BE2C (cell line): ENCODE measurements around the gene TGFBR2.

Source experiments
- DNase-seq: peaks from one replicate; pipeline ENCODE4 v3.0.0-alpha.2; 2020
- H3K27me3 ChIP-seq: fragments of 250-450 bp; sonication (Bioruptor Pico); 2 replicates; pipeline ENCODE4 v1.5.1; 2020; ENCODE audit warnings: mild to moderate bottlenecking
- H3K36me3 ChIP-seq: fragments of 250-450 bp; sonication (Bioruptor Pico); 2 replicates; pipeline ENCODE4 v1.5.1; 2020; ENCODE audit warnings: mild to moderate bottlenecking
- H3K4me1 ChIP-seq: fragments of 250-450 bp; sonication (Bioruptor Pico); 2 replicates; pipeline ENCODE4 v1.5.1; 2020
- H3K4me3 ChIP-seq: 2 replicates; pipeline ENCODE4 v1.5.1; 2011; ENCODE audit warnings: low read depth, low read length
- H3K9me3 ChIP-seq: fragments of 250-450 bp; sonication (Bioruptor Pico); 2 replicates; pipeline ENCODE4 v1.5.1; 2020
- TF ChIP-seq, protein P1 (sequence below): IDR thresholded peaks from 2 replicates; pipeline ENCODE4 v1.5.1; 2012; ENCODE audit warnings: mild to moderate bottlenecking, low read depth, low read length

TGFBR2 gene

DNA sequence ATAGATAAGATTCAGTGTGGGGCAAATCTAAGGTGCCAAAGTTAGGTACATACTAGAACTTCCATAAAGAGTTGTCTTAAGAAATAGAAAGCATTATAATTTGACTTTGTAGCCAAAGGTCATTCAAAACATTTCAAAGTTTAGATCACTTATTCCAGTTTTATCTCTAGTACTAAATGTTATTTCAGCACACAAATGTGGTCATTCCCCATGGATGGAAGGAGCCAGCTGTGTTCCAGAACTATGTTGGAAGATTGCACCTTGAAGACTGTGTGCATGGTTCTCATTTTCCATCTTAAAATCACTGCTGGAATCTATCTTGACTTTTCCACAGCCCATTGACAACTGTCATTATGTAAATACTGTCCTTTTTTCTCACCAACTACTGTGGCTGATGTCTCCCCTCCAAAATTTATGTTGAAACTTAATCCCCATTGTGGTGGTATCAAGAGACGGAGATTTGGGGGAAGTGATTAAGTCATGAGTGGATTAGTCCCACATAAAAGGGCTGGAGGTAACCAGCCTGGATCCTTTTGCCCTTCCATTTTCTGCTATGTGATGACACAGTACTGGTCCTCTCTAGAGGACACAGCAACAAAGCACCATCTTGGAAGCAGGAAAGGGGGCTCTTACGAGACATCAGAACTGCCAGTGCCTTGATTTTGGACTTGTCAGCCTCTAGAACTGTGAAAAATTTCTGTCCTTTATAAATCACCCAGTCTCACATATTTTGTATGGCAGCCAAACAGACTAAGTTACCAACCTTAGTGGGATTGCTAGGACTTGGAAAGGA, 24.0 kb downstream of the TGFBR2 start:
- Histone ChIP-seq H3K4me3 (no peak overlapping the region), H3K27me3 (no peaks in the 10 kb centered on the region), H3K36me3 (no peaks in the 10 kb centered on the region), H3K9me3 (no peaks in the 10 kb centered on the region), H3K4me1 (no peaks in the 10 kb centered on the region)
- no peak for DNase-seq
- TF ChIP-seq, protein P1, sequence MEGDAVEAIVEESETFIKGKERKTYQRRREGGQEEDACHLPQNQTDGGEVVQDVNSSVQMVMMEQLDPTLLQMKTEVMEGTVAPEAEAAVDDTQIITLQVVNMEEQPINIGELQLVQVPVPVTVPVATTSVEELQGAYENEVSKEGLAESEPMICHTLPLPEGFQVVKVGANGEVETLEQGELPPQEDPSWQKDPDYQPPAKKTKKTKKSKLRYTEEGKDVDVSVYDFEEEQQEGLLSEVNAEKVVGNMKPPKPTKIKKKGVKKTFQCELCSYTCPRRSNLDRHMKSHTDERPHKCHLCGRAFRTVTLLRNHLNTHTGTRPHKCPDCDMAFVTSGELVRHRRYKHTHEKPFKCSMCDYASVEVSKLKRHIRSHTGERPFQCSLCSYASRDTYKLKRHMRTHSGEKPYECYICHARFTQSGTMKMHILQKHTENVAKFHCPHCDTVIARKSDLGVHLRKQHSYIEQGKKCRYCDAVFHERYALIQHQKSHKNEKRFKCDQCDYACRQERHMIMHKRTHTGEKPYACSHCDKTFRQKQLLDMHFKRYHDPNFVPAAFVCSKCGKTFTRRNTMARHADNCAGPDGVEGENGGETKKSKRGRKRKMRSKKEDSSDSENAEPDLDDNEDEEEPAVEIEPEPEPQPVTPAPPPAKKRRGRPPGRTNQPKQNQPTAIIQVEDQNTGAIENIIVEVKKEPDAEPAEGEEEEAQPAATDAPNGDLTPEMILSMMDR, result no peak

DNA sequence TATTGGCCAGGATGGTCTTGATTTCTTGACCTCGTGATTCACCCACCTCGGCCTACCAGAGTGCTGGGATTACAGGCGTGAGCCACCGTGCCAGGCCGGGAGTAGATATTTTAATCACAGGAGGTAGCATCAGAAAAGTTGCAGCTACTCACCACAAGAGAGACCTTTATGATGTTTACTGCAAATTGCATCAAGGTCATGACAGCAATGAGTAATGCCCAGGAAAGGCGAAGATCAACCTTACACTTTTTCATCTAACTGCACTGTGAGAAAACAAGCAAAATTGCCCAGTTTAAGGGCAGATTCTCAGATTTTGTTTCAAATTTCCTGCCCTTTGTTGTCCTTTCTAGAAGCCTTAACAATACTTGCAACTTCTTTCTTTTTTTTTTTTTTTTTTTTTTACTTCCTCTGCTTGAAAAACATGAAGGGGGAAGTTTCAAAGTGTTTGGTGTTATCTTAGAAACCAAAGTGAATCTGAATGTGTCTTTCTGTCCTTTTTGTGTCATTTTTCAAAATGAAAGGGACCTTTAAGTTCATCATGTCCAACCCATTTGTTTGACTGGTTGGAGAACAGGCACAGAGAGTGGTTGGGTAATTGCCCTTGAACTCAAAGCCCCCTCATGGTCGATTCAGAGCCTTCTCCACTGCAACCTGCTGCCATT, 25.0 kb downstream of the TGFBR2 start:
- H3K27me3 ChIP-seq, result no peaks in the 10 kb centered on the region
- DNase-seq, result no peak
- H3K9me3 ChIP-seq, result no peaks in the 10 kb centered on the region
- no peaks in the 10 kb centered on the region for H3K36me3 ChIP-seq
- TF ChIP-seq, protein P1, result no peak
- no peak overlapping the region for H3K4me3 ChIP-seq
- no peaks in the 10 kb centered on the region for H3K4me1 ChIP-seq

DNA sequence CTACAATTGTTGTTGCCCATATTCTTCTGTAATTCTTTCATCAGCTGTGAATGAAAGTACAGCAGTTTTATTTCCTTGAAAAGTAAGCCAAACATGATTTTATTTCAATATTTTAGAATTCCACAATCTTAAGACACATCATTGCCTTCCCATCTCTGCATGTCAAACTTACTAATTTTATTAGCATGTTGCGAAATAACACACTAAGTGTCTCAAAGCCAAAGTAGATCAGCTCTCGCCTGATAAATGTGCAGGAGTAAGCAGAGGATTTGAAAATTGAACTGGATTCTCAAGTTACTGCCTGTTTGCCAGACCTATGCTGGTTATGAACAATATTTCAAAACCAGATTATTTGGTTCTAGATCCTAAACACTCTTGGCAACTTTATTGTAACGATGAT, 25.7 kb downstream of the TGFBR2 start:
- TF ChIP-seq, protein P1, result no peak
- Histone ChIP-seq H3K27me3 (no peaks in the 10 kb centered on the region), H3K4me1 (no peaks in the 10 kb centered on the region), H3K9me3 (no peaks in the 10 kb centered on the region), H3K4me3 (no peak overlapping the region), H3K36me3 (no peaks in the 10 kb centered on the region)
- DNase-seq, result no peak

DNA sequence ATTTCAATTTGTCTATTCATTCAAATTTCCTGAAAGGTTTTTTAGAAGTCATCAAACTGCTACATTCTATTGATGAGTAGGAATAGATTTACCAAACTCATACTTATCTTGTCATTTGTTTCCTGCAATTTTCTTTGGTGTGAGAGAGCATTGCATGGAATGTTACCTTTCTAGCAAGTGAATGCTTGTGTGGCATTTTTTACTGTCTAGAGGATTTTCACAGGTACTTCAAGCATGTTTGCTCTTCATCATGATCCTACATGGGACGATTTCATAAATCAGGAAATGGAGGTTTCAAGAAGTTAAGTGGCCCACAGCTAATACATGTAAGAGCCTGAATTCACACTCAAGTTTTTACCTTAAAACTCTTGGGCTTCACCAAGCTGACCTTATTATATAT, 26.1 kb downstream of the TGFBR2 start:
- DNase-seq, result no peak
- TF ChIP-seq, protein P1, result no peak
- no peaks in the 10 kb centered on the region for H3K36me3 ChIP-seq

DNA sequence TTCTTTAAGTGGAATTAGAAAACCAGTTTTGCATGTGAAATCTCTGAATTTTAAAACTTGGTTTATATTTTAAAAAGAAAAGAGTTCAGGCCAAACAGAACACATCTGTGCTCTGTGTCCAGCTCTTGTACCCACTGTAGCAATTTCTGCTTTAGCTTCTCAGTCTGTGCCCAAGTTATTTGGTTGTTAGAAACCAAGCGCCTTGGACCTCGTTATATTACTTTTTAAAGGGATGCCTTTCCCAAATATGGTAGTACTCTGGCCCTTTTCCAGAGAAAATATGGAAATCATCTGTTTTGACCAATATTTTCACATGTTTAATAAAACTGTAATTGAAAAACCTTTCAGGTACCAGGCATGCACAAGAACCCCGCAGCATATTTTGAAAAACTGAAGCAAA, 27.3 kb downstream of the TGFBR2 start:
- Histone ChIP-seq H3K27me3 (no peaks in the 10 kb centered on the region), H3K4me3 (no peak overlapping the region), H3K36me3 (no peaks in the 10 kb centered on the region), H3K9me3 (no peaks in the 10 kb centered on the region), H3K4me1 (no peaks in the 10 kb centered on the region)
- no peak for DNase-seq
- TF ChIP-seq, protein P1, result no peak

More for the DNA sequence above, 26.1 kb downstream of the TGFBR2 start:
- Histone ChIP-seq H3K4me3 (no peak overlapping the region), H3K27me3 (no peaks in the 10 kb centered on the region), H3K9me3 (no peaks in the 10 kb centered on the region), H3K4me1 (no peaks in the 10 kb centered on the region)
